Head of caudate nucleus (tissue), 42 donors: ENCODE results near the gene PHACTR3.
"Not testable (repeated sequence)": the region's sequence is repeated elsewhere in the genome, so short reads cannot be mapped to it uniquely, and the experiment has no call there.

ENCODE experiments used
- DNase-seq, 42 donors: peaks; one replicate each; pipeline versions ENCODE4 v3.0.0 to v3.0.0-alpha.2; 2020 to 2021; ENCODE audit warnings: mixed read lengths in 7 of 42
- intact Hi-C: fragments of 100-400 bp; cut with DNase I; formaldehyde crosslinking; loops from one replicate; pipeline ENCODE4 v1.15.0; 2022

Gene PHACTR3

DNA sequence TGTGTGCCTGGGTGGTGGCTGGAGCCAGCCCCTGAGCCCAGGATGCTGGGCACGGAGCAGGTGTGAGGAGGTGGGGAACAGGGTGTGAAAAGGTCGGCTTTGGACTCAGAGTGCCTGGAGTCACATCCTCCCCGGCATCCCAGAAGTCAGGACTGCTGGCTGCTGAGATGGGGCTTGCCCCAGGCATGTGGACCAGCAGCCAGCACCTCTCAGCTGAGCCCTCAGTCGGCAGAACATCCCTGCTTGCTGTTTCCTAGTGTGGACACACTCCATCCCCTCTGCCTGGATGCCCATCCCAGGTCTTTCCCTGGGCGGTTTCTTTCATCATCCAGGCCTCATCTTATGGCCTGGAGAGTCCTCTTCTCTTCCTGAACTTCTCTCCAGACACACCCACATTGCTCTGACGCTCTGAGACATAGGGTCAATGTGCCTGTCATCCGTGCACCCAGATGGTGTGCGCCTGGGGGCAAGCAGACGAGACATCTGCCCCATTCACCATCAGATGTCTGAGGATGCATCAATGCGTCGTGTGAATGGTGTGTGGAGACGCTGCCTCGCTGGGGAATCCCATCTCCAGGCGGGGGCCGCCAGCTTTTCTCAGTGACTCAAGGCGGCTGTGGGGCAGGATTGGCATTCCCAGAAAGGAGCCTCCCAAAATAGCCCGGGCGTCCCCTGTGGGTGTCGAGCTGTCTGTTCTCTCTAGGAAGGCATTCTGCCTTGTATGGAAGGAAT is 224.9 kb downstream of the PHACTR3 start:
- intact Hi-C loops = no loop called here
- peak; percentile 58 to 94 (median 83) for DNase-seq

DNA sequence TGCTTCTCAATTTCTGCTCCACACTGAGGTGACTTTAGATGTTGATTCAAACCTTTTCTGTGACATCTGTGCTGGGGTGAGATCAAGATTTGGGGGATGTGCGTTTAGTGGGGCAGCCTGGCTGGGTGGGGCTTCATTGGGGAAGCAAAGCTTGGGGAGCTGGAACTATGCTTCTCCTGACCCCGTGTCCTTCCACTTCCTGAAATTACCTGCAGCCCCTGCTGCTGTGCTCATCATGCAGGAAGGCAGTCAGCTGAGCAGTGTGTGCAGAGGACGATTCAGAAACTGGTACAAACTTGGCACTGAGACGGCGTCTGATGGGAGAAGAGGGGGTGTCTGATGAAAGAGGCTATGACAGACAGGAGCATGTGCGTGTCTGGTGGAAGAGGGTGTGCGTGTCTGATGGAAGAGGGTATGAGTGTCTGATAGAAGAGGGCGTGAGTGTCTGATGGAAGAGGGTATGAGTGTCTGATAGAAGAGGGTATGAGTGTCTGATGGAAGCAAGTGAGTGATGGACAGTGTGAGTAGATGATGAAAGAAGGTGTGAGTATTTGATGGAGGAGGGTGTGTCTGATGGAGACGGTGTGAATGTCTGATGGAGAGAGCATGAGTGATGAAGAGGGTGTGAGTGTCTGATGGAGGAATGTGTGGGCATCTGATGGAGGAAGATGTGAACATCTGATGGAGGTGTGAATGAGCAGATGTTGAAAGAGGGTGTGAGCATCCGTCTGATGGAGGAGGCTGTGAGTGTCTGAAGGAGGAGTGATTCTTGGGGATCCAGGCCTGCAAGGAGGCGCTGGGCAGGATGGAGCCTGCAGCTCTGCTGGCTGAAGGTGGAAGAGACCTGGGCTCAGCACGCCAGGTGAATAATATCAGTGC is 225.7 kb downstream of the PHACTR3 start:
- DNase-seq = peak in 6 of 42 donors; percentile 15 to 38 (median 32)
- intact Hi-C loops = no loop called here

DNA sequence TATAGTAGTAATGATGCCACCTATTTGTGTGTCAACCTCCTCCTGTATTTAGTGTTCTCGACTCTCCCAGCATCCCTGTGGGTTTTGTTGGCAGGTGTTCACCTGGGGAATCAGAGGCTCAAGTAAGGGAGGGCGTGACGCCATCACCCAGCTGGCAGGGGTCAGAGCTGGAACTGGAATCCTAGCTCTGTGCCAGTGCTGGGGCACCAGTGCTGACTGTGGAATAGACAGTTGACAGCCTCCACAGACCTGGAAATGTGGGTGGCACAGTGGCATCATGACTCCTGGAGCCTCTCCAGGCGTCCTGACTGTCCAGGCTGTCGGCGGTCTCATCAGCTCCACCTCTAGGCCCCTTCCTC is 226.3 kb downstream of the PHACTR3 start:
- DNase-seq = peak in 2 of 42 donors; percentile 13 to 41
- intact Hi-C loops = no loop called here

DNA sequence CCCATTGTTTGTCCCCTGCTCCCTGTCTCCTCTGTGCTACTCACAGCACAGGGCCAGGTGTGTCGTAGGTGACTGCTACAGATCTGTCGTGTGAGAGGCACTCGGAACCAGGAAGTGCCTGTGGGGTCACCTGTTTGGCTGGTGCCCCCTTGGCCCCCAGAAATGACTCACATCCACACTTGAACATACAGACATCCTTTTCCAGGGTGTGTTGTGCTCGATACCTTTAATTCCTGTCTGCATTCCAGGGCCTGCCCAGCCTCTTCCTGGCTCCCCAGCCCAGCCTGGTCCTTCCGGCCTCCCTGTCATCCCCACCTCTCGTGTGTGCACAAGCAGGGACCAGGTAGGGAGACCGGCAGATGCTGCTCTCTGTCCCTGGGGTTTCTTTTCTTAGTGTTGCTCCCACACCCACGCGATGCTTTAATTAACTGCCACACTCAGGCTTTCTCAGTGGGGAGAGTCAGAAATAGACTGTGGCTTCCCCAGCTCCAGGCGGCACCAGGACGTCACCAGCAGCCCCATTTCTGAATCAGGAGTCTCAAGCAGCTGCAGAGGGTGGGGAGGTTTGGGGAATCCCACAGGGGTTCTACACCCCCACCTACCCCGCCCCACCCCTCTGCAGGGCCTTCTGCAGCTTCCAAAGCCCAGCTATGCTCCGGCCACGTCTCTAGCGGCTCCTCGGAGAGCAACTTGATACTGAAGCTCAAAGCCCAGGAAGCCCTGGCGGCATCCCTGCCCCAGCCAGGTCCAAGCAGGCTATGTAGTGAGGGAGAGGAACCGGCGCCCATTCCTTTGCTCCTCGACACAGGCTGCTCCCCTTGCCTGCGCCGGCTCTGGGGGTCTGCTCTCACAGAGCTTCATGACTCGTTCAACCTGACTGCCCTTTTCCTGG is 226.9 kb downstream of the PHACTR3 start:
- DNase-seq = peak in 3 of 42 donors; percentile 15 to 48 (median 29)
- intact Hi-C loops = no loop called here

DNA sequence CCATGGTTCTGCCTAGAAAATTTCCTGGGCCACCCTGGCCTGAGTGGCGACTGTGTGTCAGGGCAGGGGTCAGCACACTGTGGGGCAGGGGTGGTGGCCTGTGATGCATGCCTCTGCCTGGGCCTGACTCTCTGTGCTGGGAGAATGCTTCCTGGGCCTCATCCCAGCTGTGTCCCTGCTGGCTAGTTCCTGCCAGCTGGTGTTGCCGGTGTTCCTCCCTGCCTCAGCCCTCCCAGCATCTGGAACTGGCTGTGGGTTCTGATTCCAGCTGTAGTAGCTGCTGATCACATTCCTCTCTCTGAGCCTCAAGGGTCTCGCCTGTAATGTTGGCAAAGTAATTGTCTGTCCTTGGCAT is 227.6 kb downstream of the PHACTR3 start:
- intact Hi-C loops = no loop called here
- DNase-seq = peak in 3 of 42 donors; percentile 16 to 37 (median 26)

DNA sequence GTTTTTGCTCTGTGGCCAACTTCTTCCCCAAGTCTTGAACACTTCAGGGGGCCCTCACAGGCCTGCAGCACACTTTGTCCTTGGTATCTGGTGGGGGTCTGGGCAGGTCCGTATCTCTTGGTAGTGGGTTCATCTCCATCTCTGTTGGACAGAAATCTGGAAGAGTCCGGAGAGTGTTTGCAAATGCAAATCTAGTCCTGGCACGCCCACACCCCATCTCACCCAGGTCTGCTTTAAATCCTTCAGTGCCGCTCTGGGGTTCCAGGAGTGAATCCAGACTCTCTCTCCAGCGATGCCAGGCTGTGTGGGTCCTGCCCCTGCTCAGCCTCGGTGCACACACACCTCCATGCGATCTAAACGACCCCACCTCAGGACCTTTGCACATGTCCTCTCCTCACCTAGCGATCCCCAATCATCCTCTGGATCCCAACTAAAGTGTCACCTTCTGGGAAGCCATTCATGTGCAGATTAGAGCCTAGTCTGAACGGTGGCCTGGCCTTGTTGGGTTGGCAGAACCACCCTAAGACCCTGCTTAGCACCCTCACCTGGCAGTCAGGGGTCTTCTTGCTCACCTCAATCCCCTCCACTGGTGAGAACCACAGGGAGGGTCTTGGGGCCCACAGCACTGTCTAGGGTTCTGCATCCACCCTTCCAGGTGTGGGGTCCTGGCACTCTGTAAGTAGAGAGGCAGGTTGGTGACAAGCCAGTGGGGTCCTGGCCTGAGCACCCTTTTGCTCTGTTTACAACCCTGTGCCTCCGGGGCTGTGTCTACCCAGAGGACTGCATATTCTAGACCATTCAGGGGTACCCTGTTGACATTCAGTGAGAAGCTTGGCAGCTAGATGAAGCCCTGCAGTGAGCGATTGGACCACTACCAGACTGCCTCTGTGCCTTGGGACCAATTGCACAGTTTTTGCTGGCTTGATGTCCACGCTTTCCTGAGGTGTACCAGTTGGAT is 228.3 kb downstream of the PHACTR3 start:
- intact Hi-C loops = no loop called here
- peak in 2 of 42 donors; percentile 15 to 39 for DNase-seq

DNA sequence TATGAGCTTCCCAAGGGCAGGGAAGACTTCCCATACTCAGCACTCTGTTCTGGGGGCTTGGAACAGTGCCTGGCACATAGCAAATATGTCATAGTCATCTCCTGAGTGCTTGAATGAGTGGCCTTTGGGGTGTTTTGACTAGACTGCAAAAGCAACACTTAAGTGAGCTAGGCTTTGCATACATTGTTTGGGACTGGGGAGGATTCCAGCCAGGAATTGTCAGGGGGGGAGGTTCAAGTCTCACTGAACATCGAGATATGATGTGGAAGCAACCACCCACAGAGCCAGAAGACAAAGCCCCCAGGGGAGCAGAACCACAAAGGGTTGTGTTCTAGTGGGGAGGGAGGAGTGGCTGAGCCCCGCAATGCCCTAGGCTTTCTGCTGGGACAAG is 230.7 kb downstream of the PHACTR3 start:
- intact Hi-C loops = no loop called here

DNA sequence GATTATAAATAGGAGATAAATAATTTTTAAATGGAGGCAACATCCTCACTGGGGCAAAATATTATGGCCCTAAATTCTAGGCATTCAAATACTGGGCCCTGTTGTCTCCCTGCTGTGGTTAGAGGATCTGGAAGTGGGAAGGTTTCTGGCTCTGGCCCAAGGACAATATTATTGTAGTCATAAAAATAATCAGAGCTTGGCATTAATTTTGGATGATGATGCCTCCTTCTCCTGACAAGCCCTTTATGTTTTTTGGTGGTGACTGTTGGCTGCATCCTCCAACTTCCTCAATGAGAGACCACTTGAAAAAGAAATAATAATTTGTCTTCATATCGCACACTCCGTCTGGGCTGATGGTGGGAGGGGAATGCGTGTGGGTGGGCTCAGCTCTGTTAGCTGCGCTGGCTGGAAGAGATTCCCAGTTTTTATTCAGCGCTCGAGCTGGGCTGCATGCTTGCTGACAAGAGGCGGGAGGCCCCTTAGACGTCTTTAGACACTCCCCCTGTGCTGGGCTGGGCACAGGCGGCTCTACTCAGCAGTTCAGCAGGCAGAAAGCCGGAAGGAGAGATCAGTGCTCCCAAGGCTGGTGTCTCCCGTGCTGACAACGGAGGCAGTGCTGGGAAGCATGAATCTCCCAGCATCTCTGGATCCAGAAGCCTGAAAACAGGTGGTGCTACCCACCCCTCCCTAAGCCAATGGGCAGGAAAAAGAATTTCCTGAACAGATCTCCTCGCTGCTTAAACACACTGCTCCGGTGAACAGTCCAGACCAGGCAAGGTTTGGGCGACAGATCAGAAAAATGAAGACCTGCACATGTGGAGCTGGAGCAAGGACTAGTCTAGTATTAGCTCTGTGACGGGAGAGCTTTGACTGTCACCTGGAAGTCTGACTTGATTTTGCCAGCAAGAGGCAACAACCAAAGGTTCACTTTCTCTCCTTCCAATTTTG is 231.4 kb downstream of the PHACTR3 start:
- DNase-seq = peak in 41 of 42 donors; percentile 33 to 77 (median 61)
- intact Hi-C loops = no loop called here

More for the DNA sequence above, 230.7 kb downstream of the PHACTR3 start:
- DNase-seq = peak in 1 of 42 donors; percentile 37

DNA sequence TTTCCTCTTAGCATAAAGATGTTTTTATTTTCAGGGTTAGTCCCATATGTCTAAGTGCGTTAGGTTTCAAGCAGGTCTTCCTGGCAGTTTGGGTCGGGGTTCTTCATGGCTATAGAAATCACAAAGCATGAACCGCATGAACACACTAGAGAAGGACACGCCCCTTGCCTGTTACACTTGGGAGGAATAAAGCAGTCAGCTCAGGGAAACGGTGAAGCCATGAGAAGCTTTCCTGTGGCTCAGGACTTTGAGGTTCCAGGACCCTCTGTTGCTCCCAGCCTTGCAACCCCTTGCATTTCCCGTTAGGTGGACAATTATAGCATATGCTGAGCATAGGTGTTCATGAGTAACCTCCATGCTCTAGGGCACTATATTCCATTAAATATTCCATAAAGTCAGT is 232.4 kb downstream of the PHACTR3 start:
- intact Hi-C loops = no loop called here
- no peak for DNase-seq

DNA sequence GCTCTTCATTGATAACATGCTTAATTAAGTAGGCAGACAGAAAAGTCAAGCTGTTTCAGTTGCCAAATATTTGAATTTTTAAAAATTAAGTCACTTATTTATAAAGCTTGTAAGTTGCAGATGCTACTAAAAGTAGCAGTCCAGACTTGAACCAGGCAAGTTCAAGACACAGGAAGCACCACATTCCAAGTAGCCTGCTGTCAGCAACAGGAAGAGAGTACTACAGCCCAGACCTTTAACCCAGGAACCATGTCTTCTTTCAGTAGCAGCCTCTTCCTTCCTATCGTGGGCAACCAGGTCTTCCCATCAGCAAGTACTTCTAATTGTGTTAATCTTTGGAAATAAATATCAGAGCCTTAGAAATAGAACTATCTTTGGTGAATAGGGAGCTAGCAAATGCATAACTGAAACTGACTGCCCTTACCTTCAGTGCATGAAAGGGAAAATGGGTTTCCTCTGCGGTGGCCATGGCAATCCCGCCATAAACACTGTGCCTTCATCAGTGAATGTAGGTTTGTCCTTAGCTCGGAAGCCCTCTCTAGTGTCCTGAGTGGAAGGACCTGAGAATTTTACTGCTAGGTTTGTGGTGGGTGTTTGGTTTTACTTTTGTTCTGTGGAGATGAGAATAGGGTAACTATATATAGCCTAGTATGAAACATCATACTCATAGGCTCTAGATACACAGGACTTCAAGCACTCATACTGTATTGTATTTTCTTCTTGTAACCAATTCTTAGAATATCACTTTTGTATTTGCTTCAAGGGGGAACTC is 233.5 kb downstream of the PHACTR3 start:
- DNase-seq = no peak
- intact Hi-C loops = no loop called here

DNA sequence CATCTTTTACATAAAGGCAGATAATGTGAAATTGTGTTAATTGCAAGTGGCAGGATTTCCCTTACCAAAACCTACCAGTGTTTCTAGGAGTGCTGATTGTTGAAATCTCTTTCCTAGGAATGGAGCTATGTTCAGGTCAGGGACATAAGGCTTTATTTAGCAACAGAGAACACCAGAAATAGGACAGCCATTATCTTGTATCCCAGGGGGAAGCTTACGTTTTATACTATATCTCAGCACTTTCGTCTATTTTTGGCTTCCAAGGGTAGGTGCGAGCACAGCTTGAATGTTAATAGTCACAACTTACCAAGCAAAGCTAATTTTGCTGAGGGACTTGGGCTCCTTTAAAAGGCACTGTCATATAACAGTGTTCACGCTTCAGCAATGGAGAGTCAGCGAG is 235.1 kb downstream of the PHACTR3 start:
- intact Hi-C loops = no loop called here
- DNase-seq = no peak

DNA sequence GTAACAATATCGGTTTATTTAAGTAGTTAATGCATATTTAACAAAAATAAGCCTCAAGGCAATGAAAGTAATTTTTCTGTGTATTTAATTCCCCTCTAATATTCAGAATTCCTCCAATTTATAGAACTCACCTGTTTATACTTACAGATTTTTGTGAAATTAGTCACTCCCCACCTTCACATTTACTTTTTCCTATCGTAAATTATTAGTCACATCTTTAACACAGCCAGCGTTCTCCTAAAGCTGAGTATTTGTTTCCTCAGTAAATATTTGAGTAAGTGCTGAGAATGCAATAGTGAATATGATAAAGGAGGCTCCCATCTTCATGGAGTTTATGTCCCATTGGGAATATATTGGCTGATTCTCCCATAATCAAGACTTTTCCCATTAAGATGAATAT is 241.1 kb downstream of the PHACTR3 start:
- no peak for DNase-seq
- intact Hi-C loops = no loop called here

DNA sequence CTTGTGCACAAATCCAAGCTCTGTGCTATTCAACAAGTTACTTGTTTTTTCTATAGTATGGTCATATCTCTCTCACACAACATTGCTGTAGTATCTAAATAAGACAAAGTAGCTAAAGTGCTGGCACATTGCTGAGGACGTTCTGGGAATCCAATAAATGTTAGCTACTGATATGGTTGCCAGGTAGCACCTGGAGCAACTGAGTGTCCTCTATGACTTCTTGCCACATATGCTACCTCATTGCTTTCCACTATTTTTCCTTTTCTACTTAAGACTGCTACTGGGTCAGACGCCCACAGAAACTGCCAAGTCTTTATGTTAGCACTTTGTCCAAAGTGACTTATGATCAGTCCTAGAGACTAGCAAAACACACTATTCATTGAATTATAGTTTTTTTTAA is 243.8 kb downstream of the PHACTR3 start:
- no peak for DNase-seq
- intact Hi-C loops = no loop called here

DNA sequence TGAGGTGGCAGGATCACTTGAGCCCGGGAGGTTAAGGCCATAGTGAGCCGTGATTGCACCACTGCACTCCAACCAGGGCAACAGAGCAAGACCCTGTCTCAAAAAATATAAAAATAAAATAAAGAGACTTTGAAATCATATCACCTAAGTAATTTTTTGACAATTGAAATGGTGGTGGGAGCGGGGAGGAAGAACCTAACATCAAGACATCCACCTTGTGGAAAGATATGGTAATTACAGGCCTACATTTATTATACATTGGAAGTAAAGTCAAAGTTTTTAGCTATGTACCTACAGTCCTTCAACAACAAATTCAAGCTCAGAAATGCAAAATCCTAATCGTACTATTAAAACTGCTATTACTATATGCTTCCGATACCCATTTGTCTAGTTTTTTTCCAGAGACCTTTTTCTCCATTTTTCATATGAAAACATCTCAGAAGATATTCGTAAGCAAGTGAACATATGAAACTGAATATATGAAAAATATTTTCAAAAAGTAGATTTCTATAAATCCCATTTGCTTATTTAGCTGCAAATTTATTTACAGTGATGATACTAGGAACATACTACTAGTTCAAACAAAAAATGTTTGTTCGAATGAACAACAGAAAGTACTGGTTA is 245.8 kb downstream of the PHACTR3 start:
- intact Hi-C loops = loop anchor here (5.0 kb wide), 1 partner anchor 68 kb away; no protein-coding TSS in a partner anchor
- DNase-seq = no peak

DNA sequence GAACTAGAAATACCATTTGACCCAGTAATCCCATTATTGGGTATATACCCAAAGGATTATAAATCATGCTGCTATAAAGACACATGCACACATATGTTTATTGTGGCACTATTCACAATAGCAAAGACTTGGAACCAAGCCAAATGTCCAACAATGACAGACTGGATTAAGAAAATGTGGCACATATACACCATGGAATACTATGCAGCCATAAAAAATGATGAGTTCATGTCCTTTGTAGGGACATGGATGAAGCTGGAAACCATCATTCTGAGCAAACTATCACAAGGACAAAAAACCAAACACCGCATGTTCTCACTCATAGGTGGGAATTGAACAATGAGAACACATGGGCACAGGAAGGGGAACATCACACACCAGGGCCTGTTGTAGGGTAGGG is 252.2 kb downstream of the PHACTR3 start:
- intact Hi-C loops, DNase-seq: not testable (repeated sequence)

DNA sequence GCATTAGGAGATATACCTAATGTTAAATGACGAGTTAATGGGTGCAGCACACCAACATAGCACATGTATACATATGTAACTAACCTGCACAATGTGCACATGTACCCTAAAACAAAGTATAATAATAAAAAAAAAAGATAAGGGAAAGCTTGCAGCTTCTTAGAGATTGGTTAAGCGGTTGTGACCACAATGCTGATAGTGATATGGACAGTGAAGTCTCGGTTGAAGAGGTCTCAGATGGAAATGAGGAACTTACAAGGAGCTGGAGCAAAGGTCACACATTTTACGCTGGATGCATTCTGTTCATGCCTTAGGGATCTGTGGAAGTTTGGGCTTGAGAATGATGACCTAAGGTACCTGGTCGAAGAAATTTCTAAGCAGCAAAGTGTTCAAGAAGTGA is 252.6 kb downstream of the PHACTR3 start:
- intact Hi-C loops, DNase-seq: not testable (repeated sequence)
